H1 (cell line): ENCODE results near the gene ANKRD31. TPM values are rescaled to one million over a fixed set of nuclear protein-coding genes. Genes with fewer than 3 reads are reported as not detected.

Experiments used
- BCL11A ChIP-seq, 2 experiments: IDR thresholded peaks; one replicate each; pipeline ENCODE4 v1.6.1; 2011; ENCODE audit warnings: low read depth in 2 of 2, low read length in 2 of 2, mild to moderate bottlenecking in 2 of 2
- BRCA1 ChIP-seq: IDR thresholded peaks from 2 replicates; pipeline ENCODE4 v1.6.1; 2012; ENCODE audit warnings: low read depth, low read length, improper control_type of control experiment
- CBX5 ChIP-seq: fragments of 300-800, 300-1000 bp; sonication (generic); IDR thresholded peaks from 2 replicates; pipeline ENCODE4 v1.7.1; 2016; ENCODE audit warnings: antibody characterized with exemption, low read length, low read depth
- CBX8 ChIP-seq: fragments of 300-800, 300-1000 bp; sonication (generic); IDR thresholded peaks from 2 replicates; pipeline ENCODE4 v1.7.1; 2016; ENCODE audit warnings: low read depth, low read length, borderline replicate concordance
- CREB1 ChIP-seq: IDR thresholded peaks from 2 replicates; pipeline ENCODE4 v1.6.1; 2012; ENCODE audit warnings: inconsistent platforms
- EP300 ChIP-seq, 2 experiments: IDR thresholded peaks; 1 replicate in 1 of 2; 2 replicates in 1 of 2; pipeline ENCODE4 v1.6.1; 2011 to 2012; ENCODE audit warnings: low read depth in 2 of 2, low read length in 2 of 2, mild to moderate bottlenecking in 2 of 2, borderline replicate concordance in 1 of 2, inconsistent platforms in 1 of 2, moderate library complexity in 1 of 2
- MAFK ChIP-seq: IDR thresholded peaks from 2 replicates; pipeline ENCODE4 v1.6.1; 2012; ENCODE audit warnings: low read depth, mild to moderate bottlenecking, improper control_type of control experiment, low read length
- NANOG ChIP-seq: IDR thresholded peaks from 2 replicates; pipeline ENCODE4 v1.6.1; 2011; ENCODE audit warnings: low read length, low read depth, mild to moderate bottlenecking, inconsistent platforms; ENCODE audit not compliant: insufficient read depth, poor library complexity, severe bottlenecking
- SP1 ChIP-seq: IDR thresholded peaks from 2 replicates; pipeline ENCODE4 v1.6.1; 2011; ENCODE audit warnings: low read depth, low read length
- TAF1 ChIP-seq: IDR thresholded peaks from 2 replicates; pipeline ENCODE4 v1.6.1; 2011; ENCODE audit warnings: mild to moderate bottlenecking, low read depth, low read length
- TBP ChIP-seq: IDR thresholded peaks from 2 replicates; pipeline ENCODE4 v1.6.1; 2011; ENCODE audit warnings: low read depth, low read length, improper control_type of control experiment
- polyA plus RNA-seq, 7 experiments: library from polyadenylated mRNA; depleted of rRNA in 3 of 7; stranded (reverse) in 5 of 7; unstranded in 2 of 7; fragments of >200 nt in 5 of 7; fragments of 200-250 nt in 2 of 7; gene quantifications; 1 replicate in 5 of 7; 2 replicates in 1 of 7; 4 replicates in 1 of 7; pipeline versions ENCODE4 v1.2.1 to v1.2.3, GENCODE V29; 2011 to 2013; ENCODE audit warnings: missing spikeins in 2 of 7, mixed read lengths in 2 of 7
- total RNA-seq: library from RNA; stranded (reverse); fragmentation: NEBNext Ultra II Directional; extraction: Animal tissue kit (Norgen Biotek cat#: 25700); gene quantifications from 2 replicates; pipeline ENCODE4 v1.2.1, GENCODE V29; 2021

Gene ANKRD31
- total and polyA plus RNA-seq, 2 of the 8 experiments (the other 6 are each of a cell fraction or from before 2014, with no cell fraction given) = 0.05 to 0.06 TPM

DNA sequence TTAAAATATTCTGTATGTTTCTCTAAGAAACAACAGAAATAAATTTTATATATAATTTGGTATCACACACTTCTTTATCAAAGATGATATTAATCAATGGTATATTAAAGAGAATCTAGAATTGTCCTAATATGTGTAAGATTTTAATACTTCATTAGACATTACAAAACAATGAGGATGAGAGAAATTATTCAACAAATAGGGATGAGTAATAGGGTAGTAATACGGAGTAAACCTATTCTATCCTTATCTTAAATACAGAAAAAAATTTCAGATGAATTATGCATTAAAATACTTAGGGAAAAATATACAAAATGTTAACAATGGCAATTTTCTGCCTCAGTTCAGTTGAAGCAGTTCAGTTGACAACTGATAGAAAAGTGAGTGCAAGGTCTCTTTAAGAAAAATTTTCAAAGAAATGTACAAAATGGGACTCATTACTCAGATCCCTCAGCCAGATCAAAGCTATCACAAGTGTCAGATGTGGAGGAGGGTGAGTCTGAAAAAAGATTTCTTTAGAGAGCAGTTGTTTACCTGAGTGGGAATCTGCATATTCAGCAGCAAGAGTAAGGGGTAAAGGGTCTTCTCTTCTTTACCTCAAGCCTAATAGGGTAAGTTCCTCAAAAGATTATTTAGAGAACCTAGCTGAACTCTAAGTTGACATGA lies 127.6 kb downstream of the ANKRD31 start (continued):
- no peak for TF ChIP-seq EP300 (IDR thresholded peaks at IDR 0.05; ENCODE audit: borderline replicate concordance in 1 of 2, low read depth in 2 of 2, low read length in 2 of 2)
- no peak for TF ChIP-seq MAFK
- no peak for TF ChIP-seq NANOG
- TF ChIP-seq TBP = no peak
- no peak for TF ChIP-seq TAF1
- no peak for TF ChIP-seq SP1
- TF ChIP-seq CBX5 = no peak
- no peak for TF ChIP-seq BCL11A (IDR thresholded peaks at IDR 0.05; ENCODE audit: low read depth in 2 of 2, low read length in 2 of 2)
- no peak for TF ChIP-seq CREB1
- TF ChIP-seq CBX8 = no peak
- TF ChIP-seq BRCA1 = no peak
